Measurements from ENCODE around the gene PRPF40A. TPM values are rescaled to one million over a fixed set of nuclear protein-coding genes. Genes with fewer than 3 reads are reported as not detected.
"Not testable (repeated sequence)": the region's sequence is repeated elsewhere in the genome, so short reads cannot be mapped to it uniquely, and the experiment has no call there.

The PRPF40A gene
- 272 TPM for polyA plus RNA-seq (2013, experiment 1 of 2)
- polyA plus RNA-seq (2013, experiment 2 of 2), result 282 TPM

- H2BK12ac ChIP-seq (ENCODE audit: low read length), result no peak within 1 kb of the TSS
- no CpG with 5 or more reads among the region's 71 CpGs for WGBS, 2 donors (ENCODE audit: extremely low coverage in 2 of 2, insufficient read length in 2 of 2, insufficient replicate concordance in 1 of 2)
- peak; percentile 97 for DNase-seq (ENCODE audit: low spot score)
- H3K4ac ChIP-seq (ENCODE audit: low read length), result no peak within 1 kb of the TSS
- peak within 1 kb of the TSS; percentile 84 for H2AK5ac ChIP-seq (ENCODE audit: low read depth, low read length)
- H3K4me1 ChIP-seq (ENCODE audit: control insufficient read depth in 2 of 2, insufficient read depth in 1 of 2, low read depth in 1 of 2, low read length in 2 of 2), result peaks cover 3 to 9% of the 10 kb centered on the region in 2 donors
- H3K9me3 ChIP-seq (replicated peaks in 1 of 2; ENCODE audit: control insufficient read depth in 2 of 2, insufficient read depth in 1 of 2, low read depth in 1 of 2, low read length in 2 of 2), result no peaks in the 10 kb centered on the region
- H3K79me1 ChIP-seq (ENCODE audit: low read depth, low read length), result peaks cover 2% of the 10 kb centered on the region
- H4K8ac ChIP-seq (ENCODE audit: low read depth, low read length), result peak within 1 kb of the TSS; percentile 82
- peak within 1 kb of the TSS; percentile 99 for H3K23ac ChIP-seq (ENCODE audit: low read depth, low read length, poor library complexity)
- H2BK120ac ChIP-seq (ENCODE audit: low read depth, low read length), result peak within 1 kb of the TSS; percentile 24
- H3K27ac ChIP-seq (replicated peaks; ENCODE audit: low read length), result peak within 1 kb of the TSS; percentile 99
- peak within 1 kb of the TSS; percentile 92 to 94 for H3K4me3 ChIP-seq (ENCODE audit: low read length in 2 of 2)
- H3K14ac ChIP-seq (ENCODE audit: low read length), result peak within 1 kb of the TSS; percentile 71
- H3K9ac ChIP-seq (ENCODE audit: low read depth, low read length, poor library complexity), result peak within 1 kb of the TSS; percentile 99
- H4K91ac ChIP-seq (ENCODE audit: low read depth, low read length, poor library complexity), result peak within 1 kb of the TSS; percentile 72
- H2BK5ac ChIP-seq (ENCODE audit: low read length), result peak within 1 kb of the TSS; percentile 99
- H3K18ac ChIP-seq (ENCODE audit: low read length), result peak within 1 kb of the TSS; percentile 100
- H2AFZ ChIP-seq (ENCODE audit: low read length), result peak within 1 kb of the TSS; percentile 97
- peak within 1 kb of the TSS; percentile 52 for H3K4me2 ChIP-seq (ENCODE audit: insufficient read depth, low read length, poor library complexity, severe bottlenecking)
- peaks cover 5 to 62% of the 10 kb centered on the region in 2 donors for H3K36me3 ChIP-seq (replicated peaks in 1 of 2; ENCODE audit: control insufficient read depth in 2 of 2, insufficient read depth in 2 of 2, low read length in 2 of 2)
- H3K27me3 ChIP-seq (ENCODE audit: control insufficient read depth in 3 of 3, insufficient read depth in 3 of 3, low read depth in 1 of 3, low read length in 3 of 3), result no peaks in the 10 kb centered on the region
- H2BK15ac ChIP-seq (ENCODE audit: low read length), result peak within 1 kb of the TSS; percentile 54
Observed at GRCh38 chr2:152717228-152718075, at the start of gene PRPF40A. Gene PRPF40A (minus strand): TSS chr2:152717461. CDS start chr2:152717439, 22 bp downstream.

- Histone ChIP-seq H3K4ac (ENCODE audit: low read length) (no peak overlapping the region), H2BK5ac (ENCODE audit: low read length) (no peak overlapping the region), H2AK5ac (ENCODE audit: low read depth, low read length) (no peak overlapping the region), H3K4me1 (ENCODE audit: control insufficient read depth in 2 of 2, insufficient read depth in 1 of 2, low read depth in 1 of 2, low read length in 2 of 2) (peaks cover 0 to 2% of the 10 kb centered on the region in 2 donors), H2BK12ac (ENCODE audit: low read length) (no peak overlapping the region), H4K91ac (ENCODE audit: low read depth, low read length, poor library complexity) (no peak overlapping the region), H3K36me3 (replicated peaks in 1 of 2; ENCODE audit: control insufficient read depth in 2 of 2, insufficient read depth in 2 of 2, low read length in 2 of 2) (peaks cover 0 to 20% of the 10 kb centered on the region in 2 donors), H3K27me3 (ENCODE audit: control insufficient read depth in 3 of 3, insufficient read depth in 3 of 3, low read depth in 1 of 3, low read length in 3 of 3) (no peaks in the 10 kb centered on the region), H3K9me3 (replicated peaks in 1 of 2; ENCODE audit: control insufficient read depth in 2 of 2, insufficient read depth in 1 of 2, low read depth in 1 of 2, low read length in 2 of 2) (no peaks in the 10 kb centered on the region), H3K14ac (ENCODE audit: low read length) (no peak overlapping the region), H2BK120ac (ENCODE audit: low read depth, low read length) (no peak overlapping the region), H3K79me1 (ENCODE audit: low read depth, low read length) (no peaks in the 10 kb centered on the region), H2BK15ac (ENCODE audit: low read length) (no peak overlapping the region), H3K23ac (ENCODE audit: low read depth, low read length, poor library complexity) (no peak overlapping the region), H4K8ac (ENCODE audit: low read depth, low read length) (no peak overlapping the region), H3K18ac (ENCODE audit: low read length) (no peak overlapping the region), H3K4me3 (ENCODE audit: low read length in 2 of 2) (no peak overlapping the region), H3K4me2 (ENCODE audit: insufficient read depth, low read length, poor library complexity, severe bottlenecking) (no peak overlapping the region), H3K9ac (ENCODE audit: low read depth, low read length, poor library complexity) (no peak overlapping the region), H3K27ac (replicated peaks; ENCODE audit: low read length) (no peak overlapping the region), H2AFZ (ENCODE audit: low read length) (no peak overlapping the region)
- no peak for DNase-seq (ENCODE audit: low spot score)
- WGBS, 2 donors (ENCODE audit: extremely low coverage in 2 of 2, insufficient read length in 2 of 2, insufficient replicate concordance in 1 of 2), result no CpG with 5 or more reads among the region's 1 CpG
Observed at GRCh38 chr2:152766928-152767327, 49.7 kb upstream of the PRPF40A start.

DNA sequence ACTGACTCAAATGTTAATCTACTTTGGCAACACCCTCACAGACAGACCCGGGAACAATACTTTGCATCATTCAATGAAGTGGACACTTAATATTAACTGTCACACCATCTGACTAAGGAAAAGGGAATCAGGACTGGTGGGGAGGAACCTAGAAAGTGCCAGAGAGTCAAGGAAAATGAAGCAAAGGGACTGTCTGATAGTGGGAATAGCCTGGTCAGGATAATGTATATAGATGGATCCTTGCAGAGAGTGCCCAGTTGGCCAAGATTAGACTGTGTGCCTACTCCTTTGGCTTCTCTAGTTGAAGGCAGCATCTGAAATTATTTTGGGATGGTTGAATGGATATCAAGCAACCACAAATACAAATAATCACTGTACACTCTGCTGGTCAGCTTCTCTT, 46.4 kb upstream of the PRPF40A start:
- H2BK120ac ChIP-seq (ENCODE audit: low read depth, low read length), result no peak overlapping the region
- no peak overlapping the region for H2AFZ ChIP-seq (ENCODE audit: low read length)
- no peak overlapping the region for H3K14ac ChIP-seq (ENCODE audit: low read length)
- no peak overlapping the region for H2BK15ac ChIP-seq (ENCODE audit: low read length)
- no peak overlapping the region for H2AK5ac ChIP-seq (ENCODE audit: low read depth, low read length)
- H2BK12ac ChIP-seq (ENCODE audit: low read length), result no peak overlapping the region
- no peak overlapping the region for H3K23ac ChIP-seq (ENCODE audit: low read depth, low read length, poor library complexity)
- H3K27ac ChIP-seq (replicated peaks; ENCODE audit: low read length), result no peak overlapping the region
- H3K4me3 ChIP-seq (ENCODE audit: low read length in 2 of 2), result no peak overlapping the region
- WGBS, 2 donors (ENCODE audit: extremely low coverage in 2 of 2, insufficient read length in 2 of 2, insufficient replicate concordance in 1 of 2), result no CpG with 5 or more reads among the region's 1 CpG
- H3K9me3 ChIP-seq (replicated peaks in 1 of 2; ENCODE audit: control insufficient read depth in 2 of 2, insufficient read depth in 1 of 2, low read depth in 1 of 2, low read length in 2 of 2), result no peaks in the 10 kb centered on the region
- DNase-seq (ENCODE audit: low spot score), result no peak
- H3K4me2 ChIP-seq (ENCODE audit: insufficient read depth, low read length, poor library complexity, severe bottlenecking), result no peak overlapping the region
- H3K79me1 ChIP-seq (ENCODE audit: low read depth, low read length), result no peaks in the 10 kb centered on the region
- H3K9ac ChIP-seq (ENCODE audit: low read depth, low read length, poor library complexity), result no peak overlapping the region
- H3K4ac ChIP-seq (ENCODE audit: low read length), result no peak overlapping the region
- no peaks in the 10 kb centered on the region for H3K27me3 ChIP-seq (ENCODE audit: control insufficient read depth in 3 of 3, insufficient read depth in 3 of 3, low read depth in 1 of 3, low read length in 3 of 3)
- H3K18ac ChIP-seq (ENCODE audit: low read length), result no peak overlapping the region
- H4K8ac ChIP-seq (ENCODE audit: low read depth, low read length), result no peak overlapping the region
- H3K4me1 ChIP-seq (ENCODE audit: control insufficient read depth in 2 of 2, insufficient read depth in 1 of 2, low read depth in 1 of 2, low read length in 2 of 2), result peaks cover 0 to 2% of the 10 kb centered on the region in 2 donors
- H4K91ac ChIP-seq (ENCODE audit: low read depth, low read length, poor library complexity), result no peak overlapping the region
- peaks cover 1 to 52% of the 10 kb centered on the region in 2 donors for H3K36me3 ChIP-seq (replicated peaks in 1 of 2; ENCODE audit: control insufficient read depth in 2 of 2, insufficient read depth in 2 of 2, low read length in 2 of 2)
- no peak overlapping the region for H2BK5ac ChIP-seq (ENCODE audit: low read length)

DNA sequence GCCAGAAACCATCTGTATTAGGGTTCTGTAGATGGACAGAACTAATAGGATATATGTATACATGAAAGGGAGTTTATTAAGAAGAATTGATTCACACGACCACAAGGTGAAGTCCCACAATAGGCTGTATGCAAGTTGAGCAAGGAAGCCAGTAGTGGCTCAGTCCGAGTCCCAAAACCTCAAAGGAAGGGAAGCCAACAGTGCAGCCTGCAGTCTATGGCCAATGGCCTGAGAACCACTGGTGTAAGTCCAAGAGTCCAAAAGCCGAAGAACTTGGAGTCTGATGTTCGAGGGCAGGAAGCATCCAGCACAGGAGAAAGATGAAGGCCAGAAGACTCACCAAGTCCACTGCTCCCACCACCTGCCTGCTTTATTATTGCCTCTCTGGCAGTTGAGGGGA, 45.9 kb upstream of the PRPF40A start:
- not testable (repeated sequence) for H3K9ac ChIP-seq (ENCODE audit: low read depth, low read length, poor library complexity); H3K4ac ChIP-seq (ENCODE audit: low read length); DNase-seq (ENCODE audit: low spot score); H2BK5ac ChIP-seq (ENCODE audit: low read length); H3K4me3 ChIP-seq (ENCODE audit: low read length in 2 of 2); H3K4me2 ChIP-seq (ENCODE audit: insufficient read depth, low read length, poor library complexity, severe bottlenecking); H3K18ac ChIP-seq (ENCODE audit: low read length); H3K23ac ChIP-seq (ENCODE audit: low read depth, low read length, poor library complexity); H3K27ac ChIP-seq (replicated peaks; ENCODE audit: low read length); H2BK120ac ChIP-seq (ENCODE audit: low read depth, low read length); H3K4me1 ChIP-seq (ENCODE audit: control insufficient read depth in 2 of 2, insufficient read depth in 1 of 2, low read depth in 1 of 2, low read length in 2 of 2); H3K14ac ChIP-seq (ENCODE audit: low read length); H2BK12ac ChIP-seq (ENCODE audit: low read length); H2BK15ac ChIP-seq (ENCODE audit: low read length); H2AFZ ChIP-seq (ENCODE audit: low read length); H3K9me3 ChIP-seq (replicated peaks in 1 of 2; ENCODE audit: control insufficient read depth in 2 of 2, insufficient read depth in 1 of 2, low read depth in 1 of 2, low read length in 2 of 2); H4K8ac ChIP-seq (ENCODE audit: low read depth, low read length); H2AK5ac ChIP-seq (ENCODE audit: low read depth, low read length); H4K91ac ChIP-seq (ENCODE audit: low read depth, low read length, poor library complexity); H3K79me1 ChIP-seq (ENCODE audit: low read depth, low read length); H3K27me3 ChIP-seq (ENCODE audit: control insufficient read depth in 3 of 3, insufficient read depth in 3 of 3, low read depth in 1 of 3, low read length in 3 of 3)
- no CpG with 5 or more reads among the region's 4 CpGs for WGBS, 2 donors (ENCODE audit: extremely low coverage in 2 of 2, insufficient read length in 2 of 2, insufficient replicate concordance in 1 of 2)
- H3K36me3 ChIP-seq (replicated peaks in 1 of 2; ENCODE audit: control insufficient read depth in 2 of 2, insufficient read depth in 2 of 2, low read length in 2 of 2), result peaks cover 3 to 57% of the 10 kb centered on the region in 2 donors
